HEK293T (cell line): Measurements from ENCODE around the gene PIH1D1.
"Not testable (repeated sequence)": the region's sequence is repeated elsewhere in the genome, so short reads cannot be mapped to it uniquely, and the experiment has no call there.

ENCODE experiments used
- CTCF ChIA-PET: fragments of 350-600 bp; formaldehyde crosslinking; extraction: SDS; loops from one replicate; lab custom pipeline; 2021; ENCODE audit warnings: antibody characterized with exemption, inconsistent platforms; lab: Yijun Ruan, JAX
- POLR2A ChIA-PET: fragments of 350-600 bp; formaldehyde crosslinking; extraction: SDS; loops from one replicate; lab custom pipeline; 2020; ENCODE audit warnings: antibody characterized with exemption, inconsistent platforms; lab: Yijun Ruan, JAX
- DNase-seq: peaks from one replicate; pipeline ENCODE4 v3.0.0; 2012; ENCODE audit warnings: mixed read lengths; ENCODE audit errors: extremely low spot score
- ARNT ChIP-seq: fragments of 450-650 bp; IDR thresholded peaks from 2 replicates; pipeline ENCODE4 v1.6.1; 2017; ENCODE audit warnings: mild to moderate bottlenecking
- BHLHE40 ChIP-seq: fragments of 450-650 bp; IDR thresholded peaks from 2 replicates; pipeline ENCODE4 v1.6.1; 2016; ENCODE audit warnings: mild to moderate bottlenecking, moderate library complexity, borderline replicate concordance
- CTBP1 ChIP-seq: fragments of 450-650 bp; IDR thresholded peaks from 2 replicates; pipeline ENCODE4 v1.6.1; 2016; ENCODE audit warnings: borderline replicate concordance
- ELF4 ChIP-seq: fragments of 450-650 bp; IDR thresholded peaks from 2 replicates; pipeline ENCODE4 v1.6.1; 2017; ENCODE audit warnings: antibody characterized with exemption
- FOXA1 ChIP-seq: fragments of 450-650 bp; IDR thresholded peaks from 2 replicates; pipeline ENCODE4 v1.6.1; 2016; ENCODE audit warnings: mild to moderate bottlenecking
- FOXK2 ChIP-seq: fragments of 450-650 bp; IDR thresholded peaks from 2 replicates; pipeline ENCODE4 v1.6.1; 2016; ENCODE audit warnings: mild to moderate bottlenecking
- FOXM1 ChIP-seq: fragments of 450-650 bp; IDR thresholded peaks from 2 replicates; pipeline ENCODE4 v1.6.1; 2017; ENCODE audit warnings: mild to moderate bottlenecking, borderline replicate concordance
- HDGF ChIP-seq: fragments of 450-650 bp; IDR thresholded peaks from 2 replicates; pipeline ENCODE4 v1.6.1; 2017; ENCODE audit warnings: antibody characterized with exemption, borderline replicate concordance
- L3MBTL2 ChIP-seq: fragments of 450-650 bp; conservative IDR thresholded peaks from 2 replicates; pipeline ENCODE4 v1.6.1; 2016; ENCODE audit warnings: mild to moderate bottlenecking
- LEF1 ChIP-seq: fragments of 450-650 bp; IDR thresholded peaks from 2 replicates; pipeline ENCODE4 v1.6.1; 2017; ENCODE audit warnings: mild to moderate bottlenecking, borderline replicate concordance
- NFRKB ChIP-seq: fragments of 450-650 bp; IDR thresholded peaks from 2 replicates; pipeline ENCODE4 v1.6.1; 2016; ENCODE audit warnings: mild to moderate bottlenecking, moderate library complexity
- SP1 ChIP-seq: fragments of 450-650 bp; IDR thresholded peaks from 2 replicates; pipeline ENCODE4 v1.6.1; 2017
- SUZ12 ChIP-seq: fragments of 450-650 bp; IDR thresholded peaks from 2 replicates; pipeline ENCODE4 v1.6.1; 2016; ENCODE audit warnings: mild to moderate bottlenecking
- TARDBP ChIP-seq: fragments of 450-650 bp; IDR thresholded peaks from 2 replicates; pipeline ENCODE4 v1.6.1; 2016
- ZNF384 ChIP-seq: fragments of 450-650 bp; IDR thresholded peaks from 2 replicates; pipeline ENCODE4 v1.6.1; 2016
- TF ChIP-seq, protein P1 (sequence below): fragments of 450-650 bp; IDR thresholded peaks from 2 replicates; pipeline ENCODE4 v1.6.1; 2016

Gene PIH1D1

DNA sequence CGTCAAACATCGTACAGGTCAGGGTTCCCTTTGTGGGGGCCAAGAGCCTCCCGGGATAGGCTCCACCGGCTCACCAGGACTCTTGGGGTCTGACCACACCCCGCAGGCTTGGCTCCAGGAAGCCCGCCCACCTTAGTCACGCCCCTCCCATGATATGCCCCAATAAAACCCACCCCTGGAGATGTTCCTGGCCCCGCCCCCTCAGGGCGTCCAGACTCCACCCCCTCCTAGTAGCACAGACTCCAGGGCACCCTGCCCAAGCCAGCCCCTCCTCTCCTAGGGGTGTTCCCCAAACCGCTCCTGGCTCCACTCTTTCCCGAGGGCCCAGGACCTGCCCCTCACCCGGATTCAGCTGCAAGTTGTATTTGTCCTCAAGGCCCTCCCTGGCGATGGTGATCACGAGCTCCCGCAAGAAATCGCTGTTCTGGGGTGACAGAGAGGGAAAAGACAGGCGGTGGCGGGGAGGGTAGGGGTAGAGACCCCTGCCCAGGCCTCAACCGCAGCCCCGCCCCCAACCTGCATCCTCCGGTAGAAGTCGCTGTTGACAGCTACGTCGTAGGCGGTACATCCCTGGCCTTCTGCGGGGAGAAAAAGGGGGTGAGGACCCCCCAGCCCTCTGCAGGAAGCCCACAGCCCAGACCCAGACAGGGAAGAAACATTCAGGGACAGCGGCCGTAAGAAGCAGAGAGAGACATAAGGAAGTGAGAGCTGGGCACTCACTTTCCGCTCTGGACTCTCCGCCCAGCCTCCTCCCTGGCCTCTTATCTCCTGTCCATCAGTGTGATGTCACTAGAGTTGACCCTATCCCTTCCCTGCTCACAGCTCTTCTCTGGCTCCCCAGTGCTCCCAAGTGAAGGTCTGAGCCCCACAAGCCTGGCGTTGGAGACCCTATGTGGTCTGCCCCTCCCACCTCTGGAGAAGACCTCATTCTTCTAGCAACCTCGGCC lies 3.9 kb downstream of the PIH1D1 start:
- DNase-seq: no peak
- POLR2A ChIA-PET: interaction anchor here (1.1 to 1.5 kb wide), 3 partner anchors 25 to 58 kb away, joined by 3 to 4 read pairs (median 4); no protein-coding TSS in a partner anchor
- no peak for TF ChIP-seq FOXK2
- TF ChIP-seq CTBP1: no peak
- TF ChIP-seq SP1: no peak
- TF ChIP-seq, protein P1, sequence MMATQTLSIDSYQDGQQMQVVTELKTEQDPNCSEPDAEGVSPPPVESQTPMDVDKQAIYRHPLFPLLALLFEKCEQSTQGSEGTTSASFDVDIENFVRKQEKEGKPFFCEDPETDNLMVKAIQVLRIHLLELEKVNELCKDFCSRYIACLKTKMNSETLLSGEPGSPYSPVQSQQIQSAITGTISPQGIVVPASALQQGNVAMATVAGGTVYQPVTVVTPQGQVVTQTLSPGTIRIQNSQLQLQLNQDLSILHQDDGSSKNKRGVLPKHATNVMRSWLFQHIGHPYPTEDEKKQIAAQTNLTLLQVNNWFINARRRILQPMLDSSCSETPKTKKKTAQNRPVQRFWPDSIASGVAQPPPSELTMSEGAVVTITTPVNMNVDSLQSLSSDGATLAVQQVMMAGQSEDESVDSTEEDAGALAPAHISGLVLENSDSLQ: no peak
- TF ChIP-seq LEF1: no peak
- TF ChIP-seq FOXA1: no peak
- TF ChIP-seq NFRKB: no peak
- no peak for TF ChIP-seq HDGF
- TF ChIP-seq TARDBP: no peak
- TF ChIP-seq ARNT: no peak
- no peak for TF ChIP-seq FOXM1
- no peak for TF ChIP-seq BHLHE40
- no peak for TF ChIP-seq L3MBTL2
- no peak for TF ChIP-seq SUZ12
- CTCF ChIA-PET: interaction anchor here (0.6 to 1.0 kb wide), 2 partner anchors 56 to 123 kb away, joined by 3 read pairs; no protein-coding TSS in a partner anchor

GRCh38 chr19:49445997-49446396 lies 5.6 kb downstream of the PIH1D1 start:
- POLR2A ChIA-PET: interaction anchor here (1.1 kb wide), 1 partner anchor 56 kb away, joined by 3 read pairs; no protein-coding TSS in a partner anchor
- DNase-seq: no peak
- TF ChIP-seq HDGF: no peak
- TF ChIP-seq, protein P1: no peak
- no peak for TF ChIP-seq FOXK2
- TF ChIP-seq CTBP1: no peak
- TF ChIP-seq ZNF384: no peak
- no peak for TF ChIP-seq LEF1
- TF ChIP-seq TARDBP: no peak
- no peak for TF ChIP-seq BHLHE40
- TF ChIP-seq SP1: no peak
- no peak for TF ChIP-seq ARNT
- no peak for TF ChIP-seq NFRKB
- TF ChIP-seq L3MBTL2: no peak
- TF ChIP-seq FOXM1: no peak
- TF ChIP-seq FOXA1: no peak
- TF ChIP-seq ELF4: no peak
- no peak for TF ChIP-seq SUZ12
- CTCF ChIA-PET: no interaction called here

- not testable (repeated sequence) for DNase-seq
- ChIA-PET POLR2A (interaction anchor here (0.9 kb wide), 1 partner anchor 51 kb away, joined by 3 read pairs; no protein-coding TSS in a partner anchor), CTCF (interaction anchor here (0.6 to 1.3 kb wide), 5 partner anchors 9 to 62 kb away, joined by 3 to 11 read pairs (median 6); partner anchors contain the start of gene ALDH16A1)
Observed at GRCh38 chr19:49444100-49444700, 7.4 kb downstream of the PIH1D1 start.

- ChIA-PET CTCF (interaction anchor here (0.6 to 1.5 kb wide), 8 partner anchors 8 to 62 kb away, joined by 3 to 11 read pairs (median 4); partner anchors contain the start of genes ALDH16A1 and PIH1D1), POLR2A (interaction anchor here (0.9 to 3.1 kb wide), 3 partner anchors 8 to 50 kb away, joined by 3 to 20 read pairs (median 4); partner anchors contain the start of genes GFY and PIH1D1)
- DNase-seq: peak; percentile 82
- no peak for TF ChIP-seq BHLHE40
- peak; percentile 97; the same call in 1 of the 2 replicates for TF ChIP-seq SUZ12
- peak; percentile 78 for TF ChIP-seq L3MBTL2
- no peak for TF ChIP-seq FOXK2
Observed at GRCh38 chr19:49443366-49444099, 8.1 kb downstream of the PIH1D1 start.

GRCh38 chr19:49442771-49443365 lies 8.7 kb downstream of the PIH1D1 start:
- DNase-seq: peak; percentile 86
- ChIA-PET CTCF (interaction anchor here (0.9 to 1.5 kb wide), 4 partner anchors 9 to 28 kb away, joined by 3 to 5 read pairs (median 4); partner anchors contain the start of genes ALDH16A1 and PIH1D1), POLR2A (interaction anchor here (0.5 to 3.1 kb wide), 5 partner anchors 9 to 233 kb away, joined by 3 to 20 read pairs (median 4); partner anchors contain the start of genes GFY and PIH1D1)
- no peak for TF ChIP-seq ARNT
- no peak for TF ChIP-seq SUZ12
- no peak for TF ChIP-seq HDGF
- no peak for TF ChIP-seq LEF1
- TF ChIP-seq SP1: no peak
- TF ChIP-seq FOXA1: no peak
- no peak for TF ChIP-seq FOXM1
- TF ChIP-seq L3MBTL2: no peak
- no peak for TF ChIP-seq BHLHE40
- TF ChIP-seq ELF4: no peak
- TF ChIP-seq, protein P1: no peak
